HG02943 (cell line): ENCODE measurements around the gene PFKFB3.
"Not testable (repeated sequence)": the region's sequence is repeated elsewhere in the genome, so short reads cannot be mapped to it uniquely, and the experiment has no call there.

ENCODE experiments used
- ATAC-seq: cut with Tn5 transposase; IDR thresholded peaks from one replicate; pipeline ENCODE4 v1.9.1; 2021; ENCODE audit warnings: mild to moderate bottlenecking, low read depth, moderate library complexity; ENCODE audit not compliant: unreplicated experiment

The PFKFB3 gene

GRCh38 chr10:6177880-6178281 is 24.9 kb upstream of the PFKFB3 start:
- ATAC-seq: no peak

- ATAC-seq: no peak
Observed at GRCh38 chr10:6178581-6178980, 24.2 kb upstream of the PFKFB3 start.

DNA sequence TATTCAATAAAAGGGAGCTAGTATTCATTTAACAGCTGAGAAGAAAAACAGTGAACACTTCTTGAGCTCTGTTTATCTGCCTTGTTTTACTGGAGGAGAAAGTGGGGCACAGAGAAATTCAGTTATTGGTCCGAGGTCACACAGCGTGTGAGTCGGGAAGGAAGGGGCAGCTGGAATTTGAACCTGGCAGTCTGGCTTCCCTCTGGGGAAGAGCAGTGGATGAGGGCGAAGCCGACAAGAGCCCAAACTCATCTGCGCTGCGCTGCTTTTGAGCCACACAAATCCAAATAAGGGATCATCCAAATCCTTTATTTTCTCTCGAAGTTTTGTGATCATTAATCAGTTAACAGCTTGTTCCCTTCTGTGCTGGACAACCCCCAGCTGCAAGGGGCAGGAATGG is 23.7 kb upstream of the PFKFB3 start:
- ATAC-seq: no peak

DNA sequence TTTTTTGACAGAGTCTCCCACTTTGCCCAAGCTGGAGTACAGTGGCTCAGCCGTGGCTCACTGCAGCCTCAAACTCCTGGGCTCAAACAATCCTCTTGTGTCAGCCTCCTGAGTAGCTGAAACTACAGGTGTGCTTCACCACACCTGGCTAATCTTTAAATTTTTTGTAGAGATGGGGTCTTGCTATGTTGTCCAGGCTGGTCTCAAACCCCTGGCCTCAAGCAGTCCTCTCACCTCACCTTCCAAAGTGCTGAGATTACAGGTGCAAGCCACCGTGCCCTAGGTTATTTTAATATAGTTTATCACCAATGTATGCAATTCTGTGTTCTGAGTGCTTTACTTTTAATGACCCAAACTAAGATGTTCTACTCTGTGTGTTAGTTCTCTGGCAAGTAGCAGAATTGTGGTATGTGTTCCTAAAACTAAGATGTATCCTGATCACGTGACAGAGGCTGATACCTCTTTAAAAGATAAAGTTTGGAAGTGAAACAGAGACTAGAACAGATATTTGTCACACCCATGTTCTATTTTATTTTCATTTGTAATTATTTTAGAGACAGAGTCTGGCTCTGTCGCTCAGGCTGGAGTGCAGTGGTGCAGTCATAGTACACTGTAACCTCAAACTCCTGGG is 22.1 kb upstream of the PFKFB3 start:
- ATAC-seq: no peak

DNA sequence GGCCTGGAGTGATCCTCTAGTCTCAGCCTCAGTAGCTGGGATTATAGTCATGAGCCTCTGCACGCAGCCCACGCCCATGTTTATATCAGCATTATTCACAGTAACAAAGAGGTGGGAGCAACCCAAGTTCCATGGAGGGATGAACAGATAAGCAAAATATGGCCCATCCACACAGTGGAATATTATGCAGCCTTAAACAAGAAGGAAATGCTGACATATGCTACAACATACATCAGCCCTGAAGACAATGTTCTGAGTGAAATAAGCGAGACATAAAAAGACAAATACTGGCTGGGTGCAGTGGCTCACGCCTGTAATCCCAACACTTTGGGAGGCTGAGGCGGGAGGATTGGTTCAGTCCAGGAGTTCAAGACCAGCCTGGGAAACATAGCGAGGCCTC is 21.5 kb upstream of the PFKFB3 start:
- ATAC-seq: no peak

DNA sequence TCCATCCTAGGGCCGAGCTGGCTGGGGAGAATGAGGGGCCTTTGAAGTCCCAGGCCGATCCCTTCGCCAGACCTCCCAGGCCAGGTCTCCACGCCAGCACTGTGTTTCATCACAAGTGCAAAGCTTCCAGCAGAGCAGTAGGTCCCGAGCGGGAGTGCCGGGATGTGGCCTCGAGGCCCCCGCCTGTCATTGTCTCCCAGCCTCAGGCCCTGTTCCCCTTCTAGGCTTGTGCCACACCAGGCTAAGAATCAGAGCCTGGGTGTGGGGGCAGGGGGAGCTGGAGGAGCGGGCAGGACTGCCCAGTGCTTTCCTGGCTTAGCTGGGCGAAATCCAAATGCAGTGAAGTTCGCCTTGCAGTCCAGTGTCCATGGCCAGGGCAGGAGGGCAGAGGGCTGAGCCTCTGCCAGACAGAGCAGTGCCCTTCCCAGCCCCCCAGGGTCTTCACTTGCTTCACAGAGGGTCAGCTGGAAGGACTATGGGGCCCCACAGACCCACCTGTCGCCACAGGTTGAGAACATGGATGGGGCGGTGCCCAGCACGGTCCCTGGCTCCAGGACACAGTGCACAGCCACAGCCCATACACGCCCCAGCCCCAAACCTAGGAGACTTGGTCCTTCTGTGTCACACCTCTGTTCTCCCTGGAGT is 20.2 kb upstream of the PFKFB3 start:
- no peak for ATAC-seq

DNA sequence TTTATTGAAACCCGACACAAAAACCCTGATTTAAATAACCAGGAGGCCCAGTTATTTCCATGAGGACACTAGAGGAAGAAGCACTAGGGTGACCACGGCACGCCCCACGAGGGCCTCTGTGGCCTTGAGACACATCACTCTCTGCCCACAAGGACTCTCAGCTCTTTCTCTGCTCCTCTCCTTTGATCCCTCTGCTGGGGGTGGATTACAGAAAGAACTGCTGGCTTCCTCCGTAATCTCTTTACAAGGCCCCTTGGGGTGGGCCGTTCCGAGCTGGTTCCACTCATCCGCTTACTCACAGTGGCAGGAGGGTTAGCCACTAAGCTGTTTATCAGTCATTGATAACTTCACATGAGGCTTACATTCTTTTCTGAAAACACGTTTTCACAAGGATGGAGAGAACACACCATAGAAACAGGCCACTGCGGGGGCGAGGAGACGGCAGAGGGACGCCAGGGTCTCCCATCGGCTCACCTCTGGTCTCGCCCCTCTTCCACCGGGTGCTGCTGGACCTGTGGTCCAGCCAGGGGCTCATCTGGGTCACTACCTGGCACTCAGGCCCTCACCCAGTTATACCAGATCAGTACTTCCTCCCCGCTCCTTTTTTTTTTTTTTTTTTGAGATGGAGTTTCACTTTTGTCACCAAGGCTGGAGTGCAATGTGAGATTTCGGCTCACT is 17.6 kb upstream of the PFKFB3 start:
- ATAC-seq: no peak

DNA sequence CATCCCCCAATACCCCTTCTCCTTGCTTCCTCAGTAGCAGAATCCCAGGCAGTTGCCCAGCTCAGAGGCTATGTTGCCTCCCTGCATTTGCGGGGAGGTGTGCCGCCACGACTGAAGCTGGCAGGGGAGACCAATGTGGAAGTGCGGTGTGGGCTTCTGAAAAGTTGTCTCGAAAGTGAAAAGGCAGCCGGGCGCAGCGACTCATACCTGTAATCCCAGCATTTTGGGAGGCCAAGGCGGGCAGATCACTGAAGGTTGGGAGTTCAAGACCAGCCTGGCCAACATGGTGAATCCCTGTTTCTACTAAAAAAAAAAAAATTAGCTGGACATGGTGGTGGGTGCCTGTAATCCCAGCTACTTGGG is 15.9 kb upstream of the PFKFB3 start:
- ATAC-seq: no peak

- ATAC-seq: no peak
Observed at GRCh38 chr10:6187278-6187677, 15.5 kb upstream of the PFKFB3 start.

GRCh38 chr10:6190033-6190432 is 12.7 kb upstream of the PFKFB3 start:
- ATAC-seq: not testable (repeated sequence)

DNA sequence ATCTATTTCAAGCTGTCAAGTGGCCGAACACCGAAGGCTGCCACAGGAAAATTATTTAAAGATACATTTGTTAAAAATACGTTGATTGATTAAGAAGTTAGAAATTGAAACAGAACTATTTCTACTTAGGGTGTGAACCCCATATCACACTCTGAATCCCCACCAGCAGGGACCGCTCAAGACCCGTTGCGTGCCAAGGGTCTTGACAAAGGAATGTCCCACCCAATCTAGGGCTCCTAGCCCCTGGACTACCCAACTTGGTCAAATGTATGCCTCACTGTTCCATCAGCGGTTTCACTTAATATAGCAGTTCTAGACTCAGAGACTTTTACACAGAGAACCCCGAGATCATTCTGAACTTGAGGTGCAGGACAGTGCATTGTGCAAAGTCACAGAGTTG is 11.6 kb upstream of the PFKFB3 start:
- no peak for ATAC-seq

- no peak for ATAC-seq
Observed at GRCh38 chr10:6191569-6191968, 11.2 kb upstream of the PFKFB3 start.

- ATAC-seq: not testable (repeated sequence)
Observed at GRCh38 chr10:6193342-6193741, 9.4 kb upstream of the PFKFB3 start.

DNA sequence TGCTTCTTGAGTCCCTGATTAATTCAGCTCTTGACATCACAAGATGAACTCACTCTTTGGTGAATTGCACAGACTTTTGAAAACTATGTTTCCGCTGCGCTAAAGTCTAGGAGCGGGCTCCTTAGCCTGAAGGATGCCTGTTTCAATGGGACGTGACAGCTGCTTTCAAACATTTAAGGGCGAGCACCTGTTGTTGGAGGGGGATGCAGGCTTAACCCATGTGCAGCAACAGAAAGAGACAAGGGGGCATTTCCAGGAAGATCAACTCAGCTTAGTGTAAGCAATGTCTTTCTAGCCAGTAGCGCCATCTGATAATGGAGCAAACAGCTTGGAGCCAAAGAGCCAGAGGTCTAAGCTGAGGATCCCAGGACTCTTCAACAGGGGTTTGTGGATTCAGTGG is 8.4 kb upstream of the PFKFB3 start:
- ATAC-seq: no peak

DNA sequence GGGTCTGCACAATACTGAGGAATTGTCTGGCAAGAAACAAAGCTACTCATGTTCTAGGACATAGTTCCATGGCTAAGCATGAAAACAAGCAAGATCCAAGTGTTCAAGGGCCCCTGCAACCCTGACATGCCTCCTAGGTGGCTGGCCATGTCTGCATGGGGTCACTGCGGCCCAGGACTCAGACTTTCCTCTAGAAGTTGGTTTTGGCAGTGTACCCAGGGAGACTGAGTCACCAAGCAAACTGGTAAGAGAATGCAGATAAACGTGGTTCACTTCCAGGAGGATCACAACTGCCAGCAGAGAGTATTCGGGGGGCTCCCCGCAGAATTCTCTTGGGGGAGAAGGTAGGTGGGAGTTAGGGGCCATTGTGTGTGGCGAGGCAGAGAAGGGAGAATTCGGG is 7.4 kb upstream of the PFKFB3 start:
- no peak for ATAC-seq

- ATAC-seq: no peak
Observed at GRCh38 chr10:6195846-6196245, 6.9 kb upstream of the PFKFB3 start.

GRCh38 chr10:6196524-6196923 is 6.2 kb upstream of the PFKFB3 start:
- ATAC-seq: not testable (repeated sequence)

DNA sequence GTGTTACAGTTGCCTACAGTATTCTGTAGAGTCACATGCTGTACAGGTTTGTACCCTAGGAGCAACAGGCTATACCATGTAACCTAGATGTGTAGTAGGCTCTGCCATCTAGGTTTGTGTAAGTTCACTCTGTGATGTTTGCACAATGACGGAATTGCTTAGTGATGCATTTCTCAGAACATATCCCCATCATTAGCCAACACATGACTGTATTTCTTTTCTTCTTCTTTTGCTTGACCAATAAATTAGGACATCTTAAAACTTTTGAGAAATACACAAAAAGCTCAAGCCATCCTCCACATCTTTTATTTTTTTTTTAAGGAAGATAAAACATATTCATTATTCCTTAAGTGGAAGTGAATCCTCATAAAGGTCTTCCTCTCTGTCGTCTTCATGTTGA is 5.4 kb upstream of the PFKFB3 start:
- no peak for ATAC-seq

DNA sequence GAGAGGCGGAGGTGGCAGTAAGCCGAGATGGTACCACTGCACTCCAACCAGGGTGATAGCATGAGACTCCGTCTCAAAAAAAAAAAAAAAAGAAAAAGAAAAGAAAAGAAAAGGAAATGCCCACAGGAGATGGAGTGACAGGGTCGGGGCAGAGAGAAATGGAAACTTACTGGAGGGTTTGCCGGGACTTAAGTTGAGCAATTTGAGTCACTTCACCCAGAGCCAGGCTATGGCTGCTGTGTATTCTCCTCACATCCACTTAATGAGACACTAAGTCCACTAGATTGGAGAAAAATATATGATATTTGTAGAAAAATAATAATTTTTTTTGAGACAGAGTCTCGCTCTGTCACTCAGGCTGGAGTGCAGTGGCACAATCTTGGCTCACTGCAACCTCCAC is 4.6 kb upstream of the PFKFB3 start:
- no peak for ATAC-seq

GRCh38 chr10:6199131-6199733 is 3.5 kb upstream of the PFKFB3 start:
- ATAC-seq: no peak

GRCh38 chr10:6200440-6200733 is 2.3 kb upstream of the PFKFB3 start:
- no peak for ATAC-seq
